ENCODE results near the gene ZFHX3. TPM values are rescaled to one million over a fixed set of nuclear protein-coding genes. Genes with fewer than 3 reads are reported as not detected.
"Not testable (repeated sequence)": the region's sequence is repeated elsewhere in the genome, so short reads cannot be mapped to it uniquely, and the experiment has no call there.

ZFHX3 gene
- total RNA-seq, 6 experiments from 2014 or later = 7.1 to 9.4 (median 7.7) TPM

- no peaks in the 10 kb centered on the region for H3K9me3 ChIP-seq
- TF ChIP-seq POLR2A (IDR thresholded peaks at IDR 0.05) (no peak), CTCF (IDR thresholded peaks at IDR 0.05) (no peak)
- no peak for DNase-seq
- H3K27ac ChIP-seq = no peak overlapping the region
- 50% methylated on average over 8 of the region's 12 CpGs for WGBS (ENCODE audit: insufficient coverage, low coverage, low lambda C conversion rate, missing lambda C conversion rate)
- no peak overlapping the region for H3K4me3 ChIP-seq
- peak; percentile 58 to 72 (median 62) for ATAC-seq
- intact Hi-C loops (cut with DNase I) = no loop called here
- no peaks in the 10 kb centered on the region for H3K27me3 ChIP-seq
- H3K4me1 ChIP-seq = peaks cover 0 to 7% (median 0%) of the 10 kb centered on the region in 4 donors
- no peaks in the 10 kb centered on the region for H3K36me3 ChIP-seq
Observed at GRCh38 chr16:73010150-73010676, 37.7 kb downstream of the ZFHX3 start.

DNA sequence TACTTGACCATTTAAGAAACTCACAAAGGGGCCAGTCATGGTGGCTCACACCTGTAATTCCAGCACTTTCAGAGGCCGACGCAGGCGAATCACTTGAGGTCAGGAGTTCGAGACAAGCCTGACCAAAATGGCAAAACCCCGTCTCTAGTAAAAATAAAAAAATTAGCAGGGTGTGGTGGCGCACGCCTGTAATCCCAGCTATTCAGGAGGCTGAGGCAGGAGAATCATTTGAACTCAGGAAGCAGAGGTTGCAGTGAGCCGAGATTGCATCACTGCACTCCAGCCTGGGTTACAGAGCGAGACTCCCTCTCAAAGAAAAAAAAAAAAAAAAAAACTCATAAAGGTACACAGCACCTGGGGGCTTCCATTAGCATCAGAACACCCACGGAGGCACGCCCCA lies 38.2 kb downstream of the ZFHX3 start:
- H3K27ac ChIP-seq; ATAC-seq; DNase-seq; H3K9me3 ChIP-seq; H3K4me3 ChIP-seq; H3K36me3 ChIP-seq; H3K4me1 ChIP-seq; H3K27me3 ChIP-seq; intact Hi-C loops (cut with DNase I): not testable (repeated sequence)
- WGBS (ENCODE audit: insufficient coverage, low coverage, low lambda C conversion rate, missing lambda C conversion rate) = 95% methylated on average over 8 of the region's 11 CpGs

DNA sequence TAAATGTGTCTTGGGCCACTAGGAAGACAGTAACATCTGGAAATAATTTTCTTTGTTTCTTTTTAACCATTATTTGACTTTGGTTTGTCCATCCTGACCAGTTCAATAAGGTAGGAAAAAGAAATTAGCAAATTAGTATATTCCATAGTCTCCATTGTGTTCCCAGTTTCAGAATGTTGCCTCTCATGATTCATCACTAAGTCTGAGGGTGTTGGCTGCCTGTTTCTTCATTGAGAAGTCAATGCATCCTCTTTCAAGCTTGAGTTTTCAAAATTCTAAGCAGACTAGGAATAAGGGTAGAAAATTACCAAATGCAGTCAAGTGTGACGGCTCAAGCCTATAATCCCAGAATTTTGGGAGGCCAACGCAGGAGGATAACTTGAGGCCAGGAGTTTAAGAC lies 41.9 kb downstream of the ZFHX3 start:
- H3K27ac ChIP-seq = no peak overlapping the region
- TF ChIP-seq CTCF (IDR thresholded peaks at IDR 0.05) (no peak), POLR2A (IDR thresholded peaks at IDR 0.05) (no peak)
- H3K36me3 ChIP-seq = no peaks in the 10 kb centered on the region
- intact Hi-C loops (cut with DNase I) = no loop called here
- no peak for DNase-seq
- no peak for ATAC-seq
- H3K4me1 ChIP-seq = peaks cover 0 to 5% (median 0%) of the 10 kb centered on the region in 4 donors
- H3K9me3 ChIP-seq = no peaks in the 10 kb centered on the region
- WGBS (ENCODE audit: insufficient coverage, low coverage, low lambda C conversion rate, missing lambda C conversion rate) = 93% methylated on average over 2 of the region's 2 CpGs
- no peaks in the 10 kb centered on the region for H3K27me3 ChIP-seq
- no peak overlapping the region for H3K4me3 ChIP-seq

DNA sequence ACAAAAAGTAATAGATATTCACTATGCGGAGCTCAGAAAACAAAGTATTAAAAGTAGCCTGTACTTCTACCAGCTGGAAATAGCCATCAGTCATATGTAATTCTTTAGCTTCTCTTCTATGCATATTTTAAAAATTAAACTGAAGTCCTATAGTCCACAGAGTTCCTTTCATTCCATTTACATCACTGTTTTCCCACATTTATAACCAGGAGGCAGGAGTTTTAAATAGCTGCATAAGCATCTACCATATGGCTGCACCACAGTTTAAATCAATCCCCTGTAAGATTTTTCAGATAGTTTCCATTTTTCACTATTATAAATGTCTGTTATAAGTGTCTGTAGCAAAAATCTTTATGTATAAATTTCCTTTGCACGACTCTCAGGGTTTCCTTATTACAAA lies 45.1 kb downstream of the ZFHX3 start:
- no peaks in the 10 kb centered on the region for H3K9me3 ChIP-seq
- H3K4me1 ChIP-seq = no peaks in the 10 kb centered on the region
- WGBS (ENCODE audit: insufficient coverage, low coverage, low lambda C conversion rate, missing lambda C conversion rate) = 85% methylated on average over 2 of the region's 2 CpGs
- no peaks in the 10 kb centered on the region for H3K27me3 ChIP-seq
- no peak overlapping the region for H3K27ac ChIP-seq
- no peak for DNase-seq
- H3K36me3 ChIP-seq = no peaks in the 10 kb centered on the region
- no peak overlapping the region for H3K4me3 ChIP-seq
- TF ChIP-seq POLR2A (IDR thresholded peaks at IDR 0.05) (no peak), CTCF (IDR thresholded peaks at IDR 0.05) (no peak)
- intact Hi-C loops (cut with DNase I) = no loop called here
- ATAC-seq = no peak

- H3K27ac ChIP-seq = no peak overlapping the region
- H3K4me3 ChIP-seq = no peak overlapping the region
- 100% methylated on average over 1 of the region's 7 CpGs for WGBS (ENCODE audit: insufficient coverage, low coverage, low lambda C conversion rate, missing lambda C conversion rate)
Observed at GRCh38 chr16:73000907-73001521, 46.9 kb downstream of the ZFHX3 start.

More at GRCh38 chr16:73000907-73001521, 46.9 kb downstream of the ZFHX3 start:
- no peaks in the 10 kb centered on the region for H3K27me3 ChIP-seq
- ATAC-seq (no peak), DNase-seq (no peak)
- H3K9me3 ChIP-seq = no peaks in the 10 kb centered on the region
- no peaks in the 10 kb centered on the region for H3K36me3 ChIP-seq
- TF ChIP-seq CTCF (IDR thresholded peaks at IDR 0.05) = no peak
- TF ChIP-seq POLR2A (IDR thresholded peaks at IDR 0.05) = no peak
- intact Hi-C loops (cut with DNase I) = no loop called here
- H3K4me1 ChIP-seq = peaks cover 0 to 14% (median 5%) of the 10 kb centered on the region in 4 donors

All from right lobe of liver (tissue), 6 donors.